ENCODE results near the gene LRRC8E. TPM values are rescaled to one million over a fixed set of nuclear protein-coding genes. Genes with fewer than 3 reads are reported as not detected.

LRRC8E gene
- total RNA-seq, 1 experiment from 2014 or later: 0.77 TPM

GRCh38 chr19:7874076-7874896 is 14.0 kb upstream of the LRRC8E start, which contains the start of gene PRR36:
Gene PRR36 (minus strand): TSS chr19:7874390. CDS start chr19:7873689, 701 bp downstream.
- CTCF ChIA-PET: no interaction called here
- TF ChIP-seq CTCF (conservative IDR thresholded peaks at IDR 0.05; ENCODE audit: low read depth, low read length) (no peak), EZH2 (IDR thresholded peaks at IDR 0.05; ENCODE audit: borderline replicate concordance, low read depth, low read length, poor library complexity, severe bottlenecking) (no peak)

GRCh38 chr19:7874897-7875273 is 13.4 kb upstream of the LRRC8E start:
- intact Hi-C loops (cut with micrococcal nuclease; ENCODE audit: unreplicated experiment): loop anchor here (5.0 kb wide), 1 partner anchor 47 kb away; the partner anchor contains the start of gene SNAPC2
- Histone ChIP-seq H3K9me3 (ENCODE audit: low read depth, low read length, poor library complexity, severe bottlenecking) (no peaks in the 10 kb centered on the region), H3K27me3 (replicated peaks; ENCODE audit: insufficient read depth, low read depth, low read length, poor library complexity) (no peaks in the 10 kb centered on the region), H3K4me1 (ENCODE audit: insufficient read depth, low read length, poor library complexity, severe bottlenecking) (peaks cover 29% of the 10 kb centered on the region), H3K4me3 (ENCODE audit: low read depth, low read length, poor library complexity, severe bottlenecking) (peak overlapping the region; percentile 71), H3K27ac (ENCODE audit: low read depth, low read length, poor library complexity, severe bottlenecking) (no peak overlapping the region), H3K36me3 (ENCODE audit: insufficient read depth, low read length, poor library complexity, severe bottlenecking) (no peaks in the 10 kb centered on the region)
- no TSS peak for BruUV-seq (replicated peaks)
- ChIA-PET POLR2A (ENCODE audit: low non-redundant PET) (no interaction called here), CTCF (no interaction called here)
- TF ChIP-seq CTCF (conservative IDR thresholded peaks at IDR 0.05; ENCODE audit: low read depth, low read length) (no peak), EZH2 (IDR thresholded peaks at IDR 0.05; ENCODE audit: borderline replicate concordance, low read depth, low read length, poor library complexity, severe bottlenecking) (no peak)
- DNase-seq (ENCODE audit: low spot score): no peak

More at GRCh38 chr19:7874076-7874896, 14.0 kb upstream of the LRRC8E start, which contains the start of gene PRR36:
- Histone ChIP-seq H3K4me1 (ENCODE audit: insufficient read depth, low read length, poor library complexity, severe bottlenecking) (peaks cover 33% of the 10 kb centered on the region), H3K27me3 (replicated peaks; ENCODE audit: insufficient read depth, low read depth, low read length, poor library complexity) (no peaks in the 10 kb centered on the region), H3K9me3 (ENCODE audit: low read depth, low read length, poor library complexity, severe bottlenecking) (no peaks in the 10 kb centered on the region), H3K36me3 (ENCODE audit: insufficient read depth, low read length, poor library complexity, severe bottlenecking) (no peaks in the 10 kb centered on the region), H3K27ac (ENCODE audit: low read depth, low read length, poor library complexity, severe bottlenecking) (no peak within 1 kb of the TSS), H3K4me3 (ENCODE audit: low read depth, low read length, poor library complexity, severe bottlenecking) (peak within 1 kb of the TSS; percentile 71)
- no TSS peak for BruUV-seq (replicated peaks)
- DNase-seq (ENCODE audit: low spot score): peak; percentile 58
- POLR2A ChIA-PET (ENCODE audit: low non-redundant PET): no interaction called here
- intact Hi-C loops (cut with micrococcal nuclease; ENCODE audit: unreplicated experiment): loop anchor here (5.0 kb wide), 1 partner anchor 48 kb away; the partner anchor contains the start of gene SNAPC2

GRCh38 chr19:7877249-7877836 is 11.0 kb upstream of the LRRC8E start:
- H3K9me3 ChIP-seq (ENCODE audit: low read depth, low read length, poor library complexity, severe bottlenecking): no peaks in the 10 kb centered on the region
- TF ChIP-seq CTCF (conservative IDR thresholded peaks at IDR 0.05; ENCODE audit: low read depth, low read length): no peak
- TF ChIP-seq EZH2 (IDR thresholded peaks at IDR 0.05; ENCODE audit: borderline replicate concordance, low read depth, low read length, poor library complexity, severe bottlenecking): no peak
- H3K36me3 ChIP-seq (ENCODE audit: insufficient read depth, low read length, poor library complexity, severe bottlenecking): no peaks in the 10 kb centered on the region
- intact Hi-C loops (cut with micrococcal nuclease; ENCODE audit: unreplicated experiment): no loop called here
- DNase-seq (ENCODE audit: low spot score): no peak
- peaks cover 14% of the 10 kb centered on the region for H3K4me1 ChIP-seq (ENCODE audit: insufficient read depth, low read length, poor library complexity, severe bottlenecking)
- H3K27ac ChIP-seq (ENCODE audit: low read depth, low read length, poor library complexity, severe bottlenecking): no peak overlapping the region
- CTCF ChIA-PET: no interaction called here
- H3K27me3 ChIP-seq (replicated peaks; ENCODE audit: insufficient read depth, low read depth, low read length, poor library complexity): no peaks in the 10 kb centered on the region
- BruUV-seq (replicated peaks): no TSS peak
- H3K4me3 ChIP-seq (ENCODE audit: low read depth, low read length, poor library complexity, severe bottlenecking): no peak overlapping the region
- POLR2A ChIA-PET (ENCODE audit: low non-redundant PET): no interaction called here

All from A673 (cell line).